GM10847 (cell line): ENCODE measurements around the gene SERPIND1.

Experiments used
- POLR2A ChIP-seq: IDR thresholded peaks from 2 replicates; pipeline ENCODE4 v1.6.1; 2011; ENCODE audit not compliant: insufficient read length; ENCODE audit errors: extremely low read depth

SERPIND1 gene

DNA sequence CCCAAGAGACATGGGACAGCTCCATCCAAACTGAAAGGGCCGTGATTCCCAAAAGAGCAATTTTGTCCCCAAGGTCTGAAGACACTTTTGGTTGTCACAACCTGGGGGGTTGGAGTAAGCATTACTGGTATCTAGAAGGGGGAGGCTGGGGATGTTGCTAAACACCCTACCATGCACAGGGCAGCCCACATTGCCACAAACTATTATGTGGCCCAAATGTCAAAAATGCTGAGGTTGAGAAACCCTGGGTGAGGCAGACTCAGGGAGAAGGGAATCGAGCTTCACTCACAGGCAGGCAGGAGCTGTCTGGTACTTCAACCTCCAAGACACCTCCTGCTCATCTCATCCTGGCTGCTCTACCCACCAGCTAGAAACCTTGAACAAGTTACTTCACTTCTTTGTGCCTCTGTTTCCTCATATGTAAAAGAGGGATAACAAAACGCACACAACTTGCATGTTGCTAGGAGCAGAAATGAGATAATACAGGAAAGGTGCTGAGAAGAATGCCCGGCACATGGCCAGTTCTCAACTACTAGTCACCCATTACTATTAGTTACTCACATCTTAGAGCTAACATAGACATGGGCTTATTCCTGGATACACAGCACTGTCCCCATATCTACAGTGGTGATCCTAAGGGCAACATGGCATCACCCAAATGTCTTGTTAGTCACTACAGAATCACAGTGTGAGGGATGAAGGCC, 8.8 kb downstream of the SERPIND1 start:
- TF ChIP-seq POLR2A = no peak

DNA sequence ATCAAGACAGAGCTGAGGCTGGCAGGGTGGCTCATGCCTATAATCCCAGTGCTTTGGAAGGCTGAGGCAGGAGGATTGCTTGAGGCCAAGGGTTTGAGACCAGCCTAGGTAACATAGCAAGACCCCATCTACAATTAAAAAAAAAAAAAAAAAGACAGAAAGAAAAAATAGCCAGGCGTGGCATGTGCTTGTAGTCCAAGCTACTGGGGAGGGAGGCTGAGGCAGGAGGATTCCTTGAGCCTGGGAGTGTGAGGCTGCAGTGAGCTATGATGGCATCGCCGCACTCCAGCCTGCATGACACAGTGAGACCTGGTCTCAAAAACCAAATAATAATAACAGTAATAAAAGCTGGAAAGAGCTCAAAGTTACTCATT, 9.4 kb downstream of the SERPIND1 start:
- TF ChIP-seq POLR2A = no peak

GRCh38 chr22:20783844-20784723, 10.2 kb downstream of the SERPIND1 start:
- TF ChIP-seq POLR2A = no peak

- no peak for TF ChIP-seq POLR2A
Observed at GRCh38 chr22:20785415-20785814, 11.5 kb downstream of the SERPIND1 start.

DNA sequence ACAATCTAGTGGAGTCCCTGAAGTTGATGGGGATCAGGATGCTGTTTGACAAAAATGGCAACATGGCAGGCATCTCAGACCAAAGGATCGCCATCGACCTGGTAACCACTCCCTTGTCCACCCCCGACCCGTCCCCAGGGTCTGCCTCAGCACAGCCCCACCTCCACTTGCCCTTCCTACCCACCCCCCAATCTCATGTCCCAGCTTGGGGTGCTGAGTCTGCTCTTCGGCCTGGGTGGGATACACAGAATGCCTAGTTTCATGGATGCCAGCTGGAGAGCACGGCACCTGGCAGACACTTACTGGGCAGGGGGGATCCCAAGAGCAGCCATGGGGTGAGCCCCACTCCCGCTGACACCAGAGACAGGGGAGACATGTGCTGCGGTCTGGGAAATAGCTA, 12.1 kb downstream of the SERPIND1 start:
- no peak for TF ChIP-seq POLR2A

DNA sequence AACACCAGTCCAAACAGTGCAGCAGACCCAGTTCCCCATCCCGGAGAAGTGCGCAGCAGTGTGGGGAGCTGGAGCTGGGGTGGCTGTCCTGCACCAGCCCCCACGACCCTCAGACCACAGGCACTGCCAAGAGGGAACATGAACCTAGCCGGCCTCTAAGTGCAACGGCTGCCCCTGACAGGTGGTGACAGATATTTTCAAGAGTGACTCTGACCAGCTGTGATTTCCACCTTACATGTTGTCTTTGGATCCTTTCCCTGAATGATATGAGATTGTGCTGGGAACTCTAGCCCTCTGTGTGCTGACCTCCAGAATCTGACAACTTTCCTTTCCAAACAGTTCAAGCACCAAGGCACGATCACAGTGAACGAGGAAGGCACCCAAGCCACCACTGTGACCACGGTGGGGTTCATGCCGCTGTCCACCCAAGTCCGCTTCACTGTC, 12.6 kb downstream of the SERPIND1 start:
- TF ChIP-seq POLR2A = no peak

- no peak for TF ChIP-seq POLR2A
Observed at GRCh38 chr22:20787223-20787622, 13.3 kb downstream of the SERPIND1 start.

- TF ChIP-seq POLR2A = no peak
Observed at GRCh38 chr22:20787746-20788626, 14.1 kb downstream of the SERPIND1 start.

- no peak for TF ChIP-seq POLR2A
Observed at GRCh38 chr22:20788627-20789344, 14.9 kb downstream of the SERPIND1 start.

GRCh38 chr22:20792221-20792965, 18.5 kb downstream of the SERPIND1 start:
- TF ChIP-seq POLR2A = no peak

DNA sequence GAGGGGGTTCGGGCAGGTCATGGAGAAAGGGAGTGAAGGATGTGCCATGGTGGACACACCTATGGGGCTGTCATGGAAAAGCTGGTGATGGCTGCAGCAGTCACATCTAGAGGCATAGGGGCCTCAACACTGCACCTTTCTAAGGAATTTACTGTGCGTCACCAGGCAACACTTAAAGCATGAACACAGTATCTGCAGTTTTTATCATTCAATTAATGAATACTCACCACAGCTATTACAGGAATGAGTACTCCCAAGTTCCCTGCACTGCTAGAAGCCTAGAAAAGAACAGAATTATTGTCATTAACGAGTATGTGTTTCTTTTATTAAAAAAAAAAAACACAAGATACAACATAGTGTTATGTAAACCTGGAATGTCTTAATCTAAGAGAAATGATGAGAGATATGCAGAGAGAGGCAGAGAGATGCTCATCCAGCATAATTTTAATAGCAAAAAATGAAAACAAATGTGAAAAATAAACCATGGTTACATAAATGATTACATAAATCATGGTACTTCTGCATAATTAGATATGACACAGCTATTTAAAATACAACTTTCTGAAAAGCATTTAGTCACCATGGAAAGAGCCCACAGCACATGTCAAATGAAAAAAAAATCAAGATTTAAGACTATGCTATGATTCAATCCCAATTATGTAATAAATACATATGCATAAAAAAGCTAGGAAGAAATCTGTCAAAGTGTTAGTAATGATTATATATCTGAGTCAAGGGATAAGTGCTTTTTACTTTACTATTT, 19.2 kb downstream of the SERPIND1 start:
- TF ChIP-seq POLR2A = no peak

GRCh38 chr22:20793748-20794649, 20.1 kb downstream of the SERPIND1 start:
- TF ChIP-seq POLR2A = no peak

DNA sequence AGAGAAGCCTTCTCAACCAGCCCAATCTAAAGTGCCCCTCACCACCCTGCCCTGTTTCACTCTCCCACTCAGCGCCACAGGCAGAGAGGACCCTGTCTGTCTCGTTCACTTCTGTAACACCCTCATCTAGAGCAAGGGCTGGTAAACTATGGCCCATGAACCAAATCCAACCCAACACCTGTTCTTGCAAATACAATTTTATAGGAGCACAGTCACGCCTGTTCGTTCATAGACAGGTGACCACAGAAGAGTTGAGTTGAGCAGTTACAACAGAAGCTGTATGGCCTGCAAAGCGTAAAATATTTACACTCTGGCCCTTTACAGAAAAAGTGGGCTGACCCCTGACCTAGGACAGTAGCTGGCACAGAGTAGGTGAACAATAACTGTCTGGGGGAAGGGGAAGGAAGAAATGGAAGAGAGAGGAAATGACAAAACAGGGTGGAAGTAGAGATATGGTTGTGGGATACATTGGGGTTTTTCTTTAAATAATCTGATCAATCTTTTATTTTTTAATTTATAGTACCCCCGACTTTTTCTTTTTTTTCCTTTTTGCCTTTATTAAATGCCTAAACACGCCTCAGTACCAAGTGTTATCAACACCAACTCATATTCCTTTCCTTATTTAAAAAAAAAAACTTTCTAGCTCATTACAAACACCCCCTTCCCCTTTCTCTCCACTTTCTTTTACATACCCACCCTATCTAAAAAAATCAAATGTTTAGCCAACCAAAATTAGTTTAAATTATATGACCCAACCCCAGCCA, 20.9 kb downstream of the SERPIND1 start:
- TF ChIP-seq POLR2A = no peak
